ENCODE results near the gene TMC4.

Gene TMC4

GRCh38 chr19:54127688-54128440, 45.1 kb downstream of the TMC4 start:
- peaks cover 0 to 91% (median 84%) of the 10 kb centered on the region in 5 donors for H3K36me3 ChIP-seq (ENCODE audit: control insufficient read depth in 5 of 5, insufficient read depth in 5 of 5, low read length in 5 of 5)
- no peaks in the 10 kb centered on the region for H3K4me1 ChIP-seq (ENCODE audit: control insufficient read depth in 5 of 5, insufficient read depth in 5 of 5, low read length in 5 of 5)
- H3K9me3 ChIP-seq (ENCODE audit: control insufficient read depth in 5 of 5, low read length in 5 of 5): no peaks in the 10 kb centered on the region
- no peak overlapping the region for H3K9ac ChIP-seq (ENCODE audit: low read length in 5 of 5)
- no peak overlapping the region for H3K4me3 ChIP-seq (ENCODE audit: low read depth in 1 of 5, low read length in 5 of 5)
- H3K27ac ChIP-seq (ENCODE audit: low read depth, low read length): no peak overlapping the region
- no peaks in the 10 kb centered on the region for H3K27me3 ChIP-seq (ENCODE audit: control insufficient read depth in 5 of 5, insufficient read depth in 4 of 5, low read length in 5 of 5)

DNA sequence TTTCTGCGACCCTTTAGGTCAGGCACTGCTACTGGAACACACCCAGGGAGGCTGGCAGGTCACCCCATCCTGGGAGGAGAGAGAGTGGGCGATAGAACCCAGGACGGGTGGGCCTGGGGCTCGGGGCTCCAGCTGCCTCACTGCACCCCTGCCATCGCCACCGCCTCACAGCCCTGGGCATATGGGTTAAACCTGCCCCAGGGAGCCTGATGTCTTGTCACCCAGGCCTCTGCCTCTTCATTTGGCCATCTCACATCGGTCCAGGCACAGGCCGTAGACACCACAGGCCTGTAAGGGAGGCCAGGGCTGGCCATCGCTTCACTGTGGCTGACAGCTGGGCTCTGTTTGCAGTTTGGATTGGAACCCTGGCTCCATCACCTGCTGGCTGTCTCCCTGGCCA, 47.2 kb downstream of the TMC4 start:
- Histone ChIP-seq H3K9me3 (ENCODE audit: control insufficient read depth in 5 of 5, low read length in 5 of 5) (no peaks in the 10 kb centered on the region), H3K4me1 (ENCODE audit: control insufficient read depth in 5 of 5, insufficient read depth in 5 of 5, low read length in 5 of 5) (no peaks in the 10 kb centered on the region), H3K9ac (ENCODE audit: low read length in 5 of 5) (no peak overlapping the region), H3K27ac (ENCODE audit: low read depth, low read length) (no peak overlapping the region), H3K36me3 (ENCODE audit: control insufficient read depth in 5 of 5, insufficient read depth in 5 of 5, low read length in 5 of 5) (peaks cover 0 to 95% (median 87%) of the 10 kb centered on the region in 5 donors), H3K27me3 (ENCODE audit: control insufficient read depth in 5 of 5, insufficient read depth in 4 of 5, low read length in 5 of 5) (no peaks in the 10 kb centered on the region), H3K4me3 (ENCODE audit: low read depth in 1 of 5, low read length in 5 of 5) (no peak overlapping the region)

DNA sequence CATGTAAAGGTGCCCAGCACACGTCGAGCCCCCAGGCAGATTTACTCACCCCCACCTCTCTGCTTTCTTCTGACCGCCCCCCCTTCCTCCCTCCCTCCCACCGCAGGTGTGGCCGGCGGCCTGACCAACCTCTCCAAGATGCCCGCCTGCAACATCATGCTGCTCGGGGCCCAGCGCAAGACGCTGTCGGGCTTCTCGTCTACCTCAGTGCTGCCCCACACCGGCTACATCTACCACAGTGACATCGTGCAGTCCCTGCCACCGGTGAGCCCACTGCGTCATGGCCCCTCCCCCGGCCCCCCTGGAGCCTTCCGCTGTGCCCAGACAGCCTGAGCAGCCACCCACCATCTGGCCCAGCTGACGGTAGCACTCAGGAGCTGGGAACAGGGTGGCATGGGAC, 48.6 kb downstream of the TMC4 start:
- H3K27ac ChIP-seq (ENCODE audit: low read depth, low read length): no peak overlapping the region
- H3K4me1 ChIP-seq (ENCODE audit: control insufficient read depth in 5 of 5, insufficient read depth in 5 of 5, low read length in 5 of 5): no peaks in the 10 kb centered on the region
- no peaks in the 10 kb centered on the region for H3K27me3 ChIP-seq (ENCODE audit: control insufficient read depth in 5 of 5, insufficient read depth in 4 of 5, low read length in 5 of 5)
- no peaks in the 10 kb centered on the region for H3K9me3 ChIP-seq (ENCODE audit: control insufficient read depth in 5 of 5, low read length in 5 of 5)
- H3K4me3 ChIP-seq (ENCODE audit: low read depth in 1 of 5, low read length in 5 of 5): no peak overlapping the region
- H3K36me3 ChIP-seq (ENCODE audit: control insufficient read depth in 5 of 5, insufficient read depth in 5 of 5, low read length in 5 of 5): peaks cover 0 to 99% (median 92%) of the 10 kb centered on the region in 5 donors
- no peak overlapping the region for H3K9ac ChIP-seq (ENCODE audit: low read length in 5 of 5)

GRCh38 chr19:54123682-54124081, 49.3 kb downstream of the TMC4 start:
- no peaks in the 10 kb centered on the region for H3K9me3 ChIP-seq (ENCODE audit: control insufficient read depth in 5 of 5, low read length in 5 of 5)
- peaks cover 2 to 98% (median 89%) of the 10 kb centered on the region in 5 donors for H3K36me3 ChIP-seq (ENCODE audit: control insufficient read depth in 5 of 5, insufficient read depth in 5 of 5, low read length in 5 of 5)
- H3K27ac ChIP-seq (ENCODE audit: low read depth, low read length): no peak overlapping the region
- no peak overlapping the region for H3K9ac ChIP-seq (ENCODE audit: low read length in 5 of 5)
- H3K4me3 ChIP-seq (ENCODE audit: low read depth in 1 of 5, low read length in 5 of 5): no peak overlapping the region
- no peaks in the 10 kb centered on the region for H3K4me1 ChIP-seq (ENCODE audit: control insufficient read depth in 5 of 5, insufficient read depth in 5 of 5, low read length in 5 of 5)
- H3K27me3 ChIP-seq (ENCODE audit: control insufficient read depth in 5 of 5, insufficient read depth in 4 of 5, low read length in 5 of 5): no peaks in the 10 kb centered on the region

DNA sequence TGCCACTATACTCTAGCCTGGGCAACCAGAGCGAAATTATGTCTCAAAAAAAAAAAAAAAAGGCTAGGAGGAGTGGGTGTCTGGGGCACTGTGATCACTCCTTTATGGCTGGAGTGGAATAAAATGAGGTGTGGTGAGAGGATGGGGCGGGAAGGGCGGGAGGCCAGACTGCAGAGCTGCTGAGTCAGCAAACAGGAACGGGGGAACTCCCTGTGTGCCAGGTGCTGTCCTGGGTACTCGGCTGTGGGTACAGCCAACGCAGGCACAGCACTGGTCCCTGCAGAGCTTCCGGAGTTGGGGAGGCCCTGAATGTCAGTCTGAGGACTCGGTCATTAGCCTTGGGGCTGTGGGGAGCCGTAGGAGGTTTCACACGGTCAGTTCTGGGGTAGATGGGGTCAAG, 51.7 kb downstream of the TMC4 start:
- H3K27me3 ChIP-seq (ENCODE audit: control insufficient read depth in 5 of 5, insufficient read depth in 4 of 5, low read length in 5 of 5): no peaks in the 10 kb centered on the region
- H3K4me1 ChIP-seq (ENCODE audit: control insufficient read depth in 5 of 5, insufficient read depth in 5 of 5, low read length in 5 of 5): peaks cover 0 to 8% (median 8%) of the 10 kb centered on the region in 5 donors
- H3K27ac ChIP-seq (ENCODE audit: low read depth, low read length): no peak overlapping the region
- H3K4me3 ChIP-seq (ENCODE audit: low read depth in 1 of 5, low read length in 5 of 5): no peak overlapping the region
- no peaks in the 10 kb centered on the region for H3K9me3 ChIP-seq (ENCODE audit: control insufficient read depth in 5 of 5, low read length in 5 of 5)
- H3K36me3 ChIP-seq (ENCODE audit: control insufficient read depth in 5 of 5, insufficient read depth in 5 of 5, low read length in 5 of 5): peaks cover 3 to 80% (median 72%) of the 10 kb centered on the region in 5 donors
- no peak overlapping the region for H3K9ac ChIP-seq (ENCODE audit: low read length in 5 of 5)

DNA sequence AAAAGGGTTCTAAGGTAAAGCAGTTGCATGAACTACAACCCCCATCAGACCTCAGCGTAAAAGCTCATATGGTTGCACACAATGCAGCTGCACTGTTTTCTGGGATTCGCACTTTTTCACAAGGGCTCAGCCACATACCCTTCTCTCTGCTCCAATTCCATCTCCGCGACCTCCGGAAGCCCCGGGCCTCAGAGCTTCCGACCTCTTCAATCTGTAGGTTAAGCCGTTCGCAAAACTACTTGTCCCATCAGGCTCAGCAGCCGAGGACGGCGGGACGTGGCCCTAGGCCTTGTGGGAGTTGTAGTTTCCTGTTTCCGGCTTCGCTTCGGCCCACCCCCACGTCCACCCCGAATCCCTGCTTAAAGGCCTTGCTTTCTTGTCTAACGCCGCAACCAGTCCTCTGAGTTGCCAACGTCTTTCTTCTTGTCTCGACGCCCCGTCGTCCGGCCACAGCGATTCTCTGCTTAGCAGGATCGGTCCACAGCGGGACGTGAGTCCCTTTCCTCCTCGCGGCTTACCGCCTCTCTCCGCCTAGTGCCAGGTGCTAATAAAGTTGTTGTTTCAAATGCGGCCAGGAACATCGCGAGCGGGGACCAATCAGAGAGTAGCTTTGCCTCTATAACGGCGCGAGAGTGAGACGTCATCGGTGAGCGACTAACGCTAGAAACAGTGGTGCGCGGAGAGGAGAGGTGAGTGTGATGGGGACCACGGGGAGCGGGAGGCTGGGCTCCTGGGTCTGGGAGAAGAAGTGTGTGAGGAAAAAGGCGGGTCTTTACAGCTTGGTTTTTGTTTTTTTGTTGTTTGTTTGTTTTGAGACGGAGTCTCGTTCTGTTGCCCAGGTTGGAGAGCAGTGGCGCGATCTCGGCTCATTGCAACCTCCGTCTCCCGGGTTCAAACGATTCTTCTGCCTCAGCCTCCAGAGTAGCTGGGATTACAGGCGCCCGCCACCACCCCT, 57.6 kb downstream of the TMC4 start, which contains the start of the genes PRPF31 and TFPT:
Gene PRPF31 (plus strand): TSS at position 646 of the 955 bp plus-strand sequence. CDS start 2,525 bp downstream, outside the sequence.
Gene TFPT (minus strand): TSS at position 549 of the 955 bp plus-strand sequence. CDS start 388 bp downstream, at position 161.
- H3K27ac ChIP-seq (ENCODE audit: low read depth, low read length): peak within 1 kb of the TSS; percentile 85
- H3K36me3 ChIP-seq (ENCODE audit: control insufficient read depth in 5 of 5, insufficient read depth in 5 of 5, low read length in 5 of 5): peaks cover 3 to 33% (median 27%) of the 10 kb centered on the region in 5 donors
- no peaks in the 10 kb centered on the region for H3K27me3 ChIP-seq (ENCODE audit: control insufficient read depth in 5 of 5, insufficient read depth in 4 of 5, low read length in 5 of 5)
- H3K4me1 ChIP-seq (ENCODE audit: control insufficient read depth in 5 of 5, insufficient read depth in 5 of 5, low read length in 5 of 5): peaks cover 0 to 28% (median 24%) of the 10 kb centered on the region in 5 donors
- peak within 1 kb of the TSS; percentile 21 to 98 (median 94) for H3K9ac ChIP-seq (ENCODE audit: low read length in 5 of 5)
- H3K4me3 ChIP-seq (ENCODE audit: low read depth in 1 of 5, low read length in 5 of 5): peak within 1 kb of the TSS; percentile 85 to 99 (median 86)
- H3K9me3 ChIP-seq (ENCODE audit: control insufficient read depth in 5 of 5, low read length in 5 of 5): no peaks in the 10 kb centered on the region

- Histone ChIP-seq H3K4me1 (ENCODE audit: control insufficient read depth in 5 of 5, insufficient read depth in 5 of 5, low read length in 5 of 5) (peaks cover 0 to 28% (median 24%) of the 10 kb centered on the region in 5 donors), H3K4me3 (ENCODE audit: low read depth in 1 of 5, low read length in 5 of 5) (peak overlapping the region; percentile 85 to 99 (median 86)), H3K9me3 (ENCODE audit: control insufficient read depth in 5 of 5, low read length in 5 of 5) (no peaks in the 10 kb centered on the region), H3K27ac (ENCODE audit: low read depth, low read length) (peak overlapping the region; percentile 85), H3K9ac (ENCODE audit: low read length in 5 of 5) (peak overlapping the region in 4 of 5 donors; percentile 91 to 98 (median 94)), H3K36me3 (ENCODE audit: control insufficient read depth in 5 of 5, insufficient read depth in 5 of 5, low read length in 5 of 5) (peaks cover 3 to 33% (median 26%) of the 10 kb centered on the region in 5 donors), H3K27me3 (ENCODE audit: control insufficient read depth in 5 of 5, insufficient read depth in 4 of 5, low read length in 5 of 5) (no peaks in the 10 kb centered on the region)
These were observed 58.4 kb downstream of the TMC4 start for GRCh38 chr19:54114340-54115108.
